SHP77 (cell line): ENCODE measurements around the gene UBE2E2.

ENCODE experiments used
- DNase-seq, 2 experiments: peaks; one replicate each; lab custom pipeline; 2025; lab: John Stamatoyannopoulos, UW

UBE2E2 gene

GRCh38 chr3:23623844-23624243 lies 420.7 kb downstream of the UBE2E2 start:
- DNase-seq = no peak

- DNase-seq = no peak
Observed at GRCh38 chr3:23624305-23624704, 421.2 kb downstream of the UBE2E2 start.

- DNase-seq = no peak
Observed at GRCh38 chr3:23626442-23626841, 423.3 kb downstream of the UBE2E2 start.

- DNase-seq = no peak
Observed at GRCh38 chr3:23629181-23629894, 426.2 kb downstream of the UBE2E2 start.

GRCh38 chr3:23633261-23633960 lies 430.3 kb downstream of the UBE2E2 start:
- DNase-seq = no peak

- DNase-seq = no peak
Observed at GRCh38 chr3:23637339-23637738, 434.2 kb downstream of the UBE2E2 start.

- no peak for DNase-seq
Observed at GRCh38 chr3:23640471-23641146, 437.5 kb downstream of the UBE2E2 start.
